Astrocyte (in vitro differentiated cells and primary cell): Measurements from ENCODE around the gene ITPK1. TPM values are rescaled to one million over a fixed set of nuclear protein-coding genes. Genes with fewer than 3 reads are reported as not detected.

Source experiments
- DNase-seq: peaks from one replicate; pipeline ENCODE4 v3.0.0-alpha.2; 2010; ENCODE audit warnings: low read depth
- FAIRE-seq: peaks from 2 replicates; lab custom pipeline; 2011; peaks lifted over from hg19 to GRCh38; lab: Jason Lieb, UNC
- H2AFZ ChIP-seq: 2 replicates; pipeline ENCODE4 v1.6.0; 2012; ENCODE audit warnings: low read depth, low read length, inconsistent platforms
- H3K27ac ChIP-seq: 2 replicates; pipeline ENCODE4 v1.5.1; 2011; ENCODE audit warnings: low read depth, low read length, inconsistent platforms
- H3K27me3 ChIP-seq: 2 replicates; pipeline ENCODE4 v1.6.0; 2011; ENCODE audit warnings: low read length, inconsistent platforms; ENCODE audit not compliant: insufficient read depth
- H3K36me3 ChIP-seq: 2 replicates; pipeline ENCODE4 v1.5.1; 2011; ENCODE audit warnings: low read length, inconsistent platforms; ENCODE audit not compliant: insufficient read depth
- H3K4me1 ChIP-seq: 2 replicates; pipeline ENCODE4 v1.5.1; 2011; ENCODE audit warnings: low read length, inconsistent platforms; ENCODE audit not compliant: insufficient read depth
- H3K4me2 ChIP-seq: 2 replicates; pipeline ENCODE4 v1.6.0; 2012; ENCODE audit warnings: low read length, inconsistent platforms
- H3K4me3 ChIP-seq: 2 replicates; pipeline ENCODE4 v1.5.1; 2011; ENCODE audit warnings: low read depth, mild to moderate bottlenecking, low read length, inconsistent platforms; ENCODE audit not compliant: insufficient read depth
- H3K79me2 ChIP-seq: 2 replicates; pipeline ENCODE4 v1.6.0; 2012; ENCODE audit warnings: mild to moderate bottlenecking, low read length, inconsistent platforms; ENCODE audit not compliant: insufficient read depth
- H3K9ac ChIP-seq: 2 replicates; pipeline ENCODE4 v1.6.0; 2012; ENCODE audit warnings: mild to moderate bottlenecking, low read length, inconsistent platforms
- H3K9me3 ChIP-seq: 2 replicates; pipeline ENCODE4 v1.5.1; 2012; ENCODE audit warnings: low read depth, mild to moderate bottlenecking, low read length, inconsistent platforms; ENCODE audit not compliant: insufficient read depth
- H4K20me1 ChIP-seq: 2 replicates; pipeline ENCODE4 v1.6.0; 2012; ENCODE audit warnings: low read length, inconsistent platforms; ENCODE audit not compliant: insufficient read depth
- H3K27ac Mint-ChIP-seq: one replicate; pipeline ENCODE4 v1.8.0; 2021; ENCODE audit warnings: mild to moderate bottlenecking, mixed read lengths; ENCODE audit not compliant: unreplicated experiment
- H3K27me3 Mint-ChIP-seq: one replicate; pipeline ENCODE4 v1.8.0; 2021; ENCODE audit warnings: low read depth, mixed read lengths; ENCODE audit not compliant: unreplicated experiment
- H3K36me3 Mint-ChIP-seq: one replicate; pipeline ENCODE4 v1.8.0; 2021; ENCODE audit warnings: low read depth, mixed read lengths; ENCODE audit not compliant: unreplicated experiment
- H3K4me1 Mint-ChIP-seq: one replicate; pipeline ENCODE4 v1.8.0; 2021; ENCODE audit warnings: low read depth, mixed read lengths; ENCODE audit not compliant: unreplicated experiment
- H3K4me3 Mint-ChIP-seq: one replicate; pipeline ENCODE4 v1.8.0; 2021; ENCODE audit warnings: mild to moderate bottlenecking, moderate library complexity, mixed read lengths; ENCODE audit not compliant: unreplicated experiment
- H3K9me3 Mint-ChIP-seq: one replicate; pipeline ENCODE4 v1.8.0; 2021; ENCODE audit warnings: mild to moderate bottlenecking, mixed read lengths; ENCODE audit not compliant: unreplicated experiment
- EZH2 ChIP-seq: IDR thresholded peaks from 2 replicates; pipeline ENCODE4 v1.6.1; 2012; ENCODE audit warnings: mild to moderate bottlenecking, low read length, inconsistent platforms; ENCODE audit not compliant: insufficient read depth
- total RNA-seq: library from RNA; stranded (reverse); gene quantifications from 2 replicates; pipeline ENCODE4 v1.2.1, GENCODE V29; 2021
- TF ChIP-seq, protein P1 (sequence below): IDR thresholded peaks from 2 replicates; pipeline ENCODE4 v1.5.1; 2011; ENCODE audit warnings: low read depth, mild to moderate bottlenecking, inconsistent platforms, low read length, moderate library complexity; ENCODE audit not compliant: insufficient read depth

Gene ITPK1
- total RNA-seq, 1 donor from 2014 or later: 13.0 TPM

DNA sequence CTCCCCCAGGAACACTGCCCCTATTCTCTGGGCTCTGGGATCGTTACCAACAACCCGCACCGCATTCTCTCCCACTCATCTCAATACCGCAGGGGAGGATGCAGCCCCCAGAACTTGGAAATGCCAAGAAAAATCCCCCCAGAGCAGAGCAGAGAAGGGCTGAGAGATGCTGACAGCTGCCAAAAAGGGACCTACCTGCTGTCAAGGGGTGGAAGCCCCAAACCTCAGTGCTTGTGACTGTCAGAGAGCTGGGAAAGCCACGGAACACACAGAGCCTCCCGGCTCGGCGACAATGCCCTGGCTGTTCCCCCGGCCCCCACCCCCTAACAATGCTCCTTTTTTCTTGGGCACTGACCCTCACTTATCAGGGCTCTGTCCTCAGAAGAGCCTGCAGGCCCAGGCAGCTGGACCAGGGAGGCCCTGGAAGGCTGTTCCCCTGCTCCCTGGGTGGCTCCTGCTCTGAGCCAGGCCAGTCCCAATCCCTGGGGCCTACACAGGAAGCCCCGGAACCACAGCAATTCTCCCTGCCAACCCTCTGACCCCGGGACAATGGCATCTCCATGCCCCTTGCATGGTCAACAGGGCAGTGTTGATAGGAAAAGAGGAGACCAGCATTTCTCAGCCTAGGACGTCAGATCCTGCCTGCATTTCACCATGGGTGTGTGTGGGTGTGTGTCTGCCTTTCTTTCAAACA lies 78.9 kb downstream of the ITPK1 start:
- no peak for FAIRE-seq
- Histone ChIP-seq H3K4me2 (peak overlapping the region; percentile 47), H3K79me2 (no peaks in the 10 kb centered on the region), H3K4me1 (peaks cover 18% of the 10 kb centered on the region), H3K9ac (no peak overlapping the region), H4K20me1 (peaks cover 71% of the 10 kb centered on the region), H3K36me3 (no peaks in the 10 kb centered on the region), H2AFZ (no peak overlapping the region), H3K27me3 (peaks cover 2% of the 10 kb centered on the region), H3K9me3 (no peaks in the 10 kb centered on the region), H3K27ac (no peak overlapping the region), H3K4me3 (no peak overlapping the region)
- no peak for DNase-seq
- Mint-ChIP-seq H3K9me3 (peaks cover 6% of the 10 kb centered on the region), H3K27me3 (peaks cover 52% of the 10 kb centered on the region), H3K4me1 (peaks cover 24% of the 10 kb centered on the region), H3K4me3 (no peak overlapping the region), H3K36me3 (no peaks in the 10 kb centered on the region), H3K27ac (no peak overlapping the region)
- TF ChIP-seq EZH2: no peak
- TF ChIP-seq, protein P1, sequence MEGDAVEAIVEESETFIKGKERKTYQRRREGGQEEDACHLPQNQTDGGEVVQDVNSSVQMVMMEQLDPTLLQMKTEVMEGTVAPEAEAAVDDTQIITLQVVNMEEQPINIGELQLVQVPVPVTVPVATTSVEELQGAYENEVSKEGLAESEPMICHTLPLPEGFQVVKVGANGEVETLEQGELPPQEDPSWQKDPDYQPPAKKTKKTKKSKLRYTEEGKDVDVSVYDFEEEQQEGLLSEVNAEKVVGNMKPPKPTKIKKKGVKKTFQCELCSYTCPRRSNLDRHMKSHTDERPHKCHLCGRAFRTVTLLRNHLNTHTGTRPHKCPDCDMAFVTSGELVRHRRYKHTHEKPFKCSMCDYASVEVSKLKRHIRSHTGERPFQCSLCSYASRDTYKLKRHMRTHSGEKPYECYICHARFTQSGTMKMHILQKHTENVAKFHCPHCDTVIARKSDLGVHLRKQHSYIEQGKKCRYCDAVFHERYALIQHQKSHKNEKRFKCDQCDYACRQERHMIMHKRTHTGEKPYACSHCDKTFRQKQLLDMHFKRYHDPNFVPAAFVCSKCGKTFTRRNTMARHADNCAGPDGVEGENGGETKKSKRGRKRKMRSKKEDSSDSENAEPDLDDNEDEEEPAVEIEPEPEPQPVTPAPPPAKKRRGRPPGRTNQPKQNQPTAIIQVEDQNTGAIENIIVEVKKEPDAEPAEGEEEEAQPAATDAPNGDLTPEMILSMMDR: no peak

DNA sequence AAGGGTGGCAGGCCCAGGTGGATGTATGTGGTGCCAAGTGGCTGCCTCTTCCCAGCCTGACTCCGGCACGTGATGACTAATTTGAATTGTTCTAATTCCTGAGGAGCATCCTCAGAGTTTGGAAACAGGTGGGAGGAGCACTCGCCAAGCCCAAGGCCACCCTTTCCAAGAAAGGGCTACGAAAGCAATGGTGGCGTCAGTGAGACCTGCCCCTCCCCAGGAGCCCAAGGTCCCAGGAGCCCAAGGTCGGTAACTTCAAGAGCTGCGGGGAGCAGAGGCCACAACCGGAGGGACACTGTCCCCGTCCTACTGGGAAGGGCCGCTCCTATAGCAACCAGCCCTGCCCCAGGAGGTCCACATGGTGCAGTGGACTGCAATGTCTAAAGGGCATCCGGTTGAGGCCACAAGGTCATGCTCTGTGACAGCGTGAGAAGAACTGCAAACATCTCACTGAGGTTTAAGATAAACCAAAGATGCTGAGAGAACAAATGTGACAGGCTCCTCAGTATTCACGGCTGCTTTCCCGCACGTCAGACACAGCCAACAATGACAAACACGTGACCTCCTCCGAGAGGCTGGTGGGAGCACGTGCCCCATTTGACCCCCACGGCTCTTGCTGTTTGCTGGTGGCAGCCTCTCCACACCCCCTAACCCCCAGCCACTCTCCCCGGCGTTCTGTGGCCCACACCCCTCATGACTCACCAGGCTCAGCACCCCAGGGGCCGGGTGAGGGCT lies 79.6 kb downstream of the ITPK1 start:
- H3K4me1 Mint-ChIP-seq: peaks cover 24% of the 10 kb centered on the region

More for the DNA sequence above, 79.6 kb downstream of the ITPK1 start:
- Histone ChIP-seq H3K79me2 (no peaks in the 10 kb centered on the region), H3K9me3 (no peaks in the 10 kb centered on the region), H2AFZ (no peak overlapping the region), H3K4me3 (no peak overlapping the region), H3K4me2 (peak overlapping the region; percentile 47), H4K20me1 (peaks cover 64% of the 10 kb centered on the region), H3K27ac (no peak overlapping the region), H3K36me3 (no peaks in the 10 kb centered on the region), H3K27me3 (no peaks in the 10 kb centered on the region), H3K4me1 (peaks cover 18% of the 10 kb centered on the region), H3K9ac (peak overlapping the region; percentile 13)
- no peak for FAIRE-seq
- no peak for DNase-seq
- H3K27me3 Mint-ChIP-seq: peaks cover 50% of the 10 kb centered on the region
- H3K36me3 Mint-ChIP-seq: no peaks in the 10 kb centered on the region
- H3K9me3 Mint-ChIP-seq: peaks cover 6% of the 10 kb centered on the region
- H3K27ac Mint-ChIP-seq: no peak overlapping the region
- H3K4me3 Mint-ChIP-seq: no peak overlapping the region
- TF ChIP-seq EZH2: no peak
- TF ChIP-seq, protein P1: no peak
